ENCODE data around the gene SLC16A12. TPM values are rescaled to one million over a fixed set of nuclear protein-coding genes. Genes with fewer than 3 reads are reported as not detected.

The SLC16A12 gene
- total RNA-seq, 1 experiment from 2014 or later = 0.77 TPM

DNA sequence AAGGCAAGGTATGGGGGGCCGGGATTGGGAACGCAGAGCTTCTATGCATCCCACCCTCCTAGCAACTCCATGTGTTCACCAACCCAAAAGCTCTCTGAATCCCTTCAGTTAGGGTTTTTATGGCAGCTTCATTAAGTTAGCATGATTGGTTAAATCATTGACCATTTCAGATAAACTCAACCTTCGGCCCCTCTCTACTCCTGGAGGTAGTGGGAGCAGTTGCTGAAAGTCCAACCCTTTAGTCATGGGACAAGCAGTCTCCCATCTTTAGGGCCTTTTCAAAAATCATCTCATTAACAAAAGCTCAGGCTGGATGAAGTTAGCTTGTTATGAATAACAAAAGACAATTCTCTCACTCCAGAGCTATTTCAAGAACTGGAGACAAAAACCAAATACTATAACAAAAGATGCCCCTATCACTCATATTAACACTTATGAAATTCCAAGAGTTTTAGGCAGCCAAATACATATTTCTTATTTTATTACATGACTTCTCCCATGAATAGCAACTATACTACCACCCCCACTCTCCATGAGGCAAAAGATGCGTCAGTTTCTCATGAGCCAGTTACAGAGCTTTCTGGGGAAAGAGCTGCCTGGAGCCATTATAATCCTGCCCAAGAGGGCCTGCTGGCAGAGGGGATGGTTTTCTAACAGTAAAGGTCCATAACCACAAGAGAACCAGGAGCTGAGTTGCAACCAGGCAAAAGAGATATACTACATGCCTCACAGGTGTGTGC is 44.6 kb downstream of the SLC16A12 start:
- H3K4me2 ChIP-seq (ENCODE audit: insufficient read depth, insufficient read length, low read length) = no peak overlapping the region
- H3K9me3 Mint-ChIP-seq = no peaks in the 10 kb centered on the region
- H3K14ac ChIP-seq (ENCODE audit: insufficient read depth, low read length) = no peak overlapping the region
- H2BK20ac ChIP-seq (ENCODE audit: low read depth, low read length, poor library complexity, severe bottlenecking) = no peak overlapping the region
- no peak overlapping the region for H2AK5ac ChIP-seq (ENCODE audit: insufficient read length, low read length)
- H3K23ac ChIP-seq (ENCODE audit: insufficient read length, low read depth, low read length) = no peak overlapping the region
- no peaks in the 10 kb centered on the region for H3K79me1 ChIP-seq (ENCODE audit: insufficient read depth, low read depth, low read length, poor library complexity, severe bottlenecking)
- WGBS (ENCODE audit: extremely low coverage, insufficient read length, low lambda C conversion rate) = no CpG with 5 or more reads among the region's 4 CpGs
- H3T11ph ChIP-seq (ENCODE audit: low read length) = no peak overlapping the region
- no peak overlapping the region for H2BK5ac ChIP-seq (ENCODE audit: insufficient read length, low read length)
- no peak overlapping the region for H3K9ac ChIP-seq (ENCODE audit: extremely low read depth, insufficient read length, low read length)
- no peak overlapping the region for H3K56ac ChIP-seq (ENCODE audit: insufficient read length, low read depth, low read length)
- no peaks in the 10 kb centered on the region for H3K9me3 ChIP-seq (ENCODE audit: control insufficient read depth, low read depth, low read length)
- no peaks in the 10 kb centered on the region for H3K27me3 Mint-ChIP-seq (ENCODE audit: low read depth)
- no peak overlapping the region for H4K91ac ChIP-seq (ENCODE audit: insufficient read length, low read depth, low read length)
- H4K20me1 ChIP-seq (ENCODE audit: control insufficient read depth, insufficient read depth, insufficient read length) = no peaks in the 10 kb centered on the region
- H3K27me3 ChIP-seq (ENCODE audit: insufficient read depth, low read length) = no peaks in the 10 kb centered on the region
- H3K23me2 ChIP-seq (ENCODE audit: insufficient read length, low read depth, low read length, poor library complexity, severe bottlenecking) = no peaks in the 10 kb centered on the region
- no peak overlapping the region for H3K18ac ChIP-seq (ENCODE audit: insufficient read length, low read depth, low read length)
- no peak overlapping the region for H4K5ac ChIP-seq (ENCODE audit: insufficient read length, low read depth, low read length)
- H3K79me2 ChIP-seq (ENCODE audit: insufficient read depth, low read length) = no peaks in the 10 kb centered on the region
- H2AFZ ChIP-seq (ENCODE audit: low read length) = no peak overlapping the region
- H3K4me1 Mint-ChIP-seq = peaks cover 26 to 38% of the 10 kb centered on the region in 2 experiments
- TF ChIP-seq, protein P1, sequence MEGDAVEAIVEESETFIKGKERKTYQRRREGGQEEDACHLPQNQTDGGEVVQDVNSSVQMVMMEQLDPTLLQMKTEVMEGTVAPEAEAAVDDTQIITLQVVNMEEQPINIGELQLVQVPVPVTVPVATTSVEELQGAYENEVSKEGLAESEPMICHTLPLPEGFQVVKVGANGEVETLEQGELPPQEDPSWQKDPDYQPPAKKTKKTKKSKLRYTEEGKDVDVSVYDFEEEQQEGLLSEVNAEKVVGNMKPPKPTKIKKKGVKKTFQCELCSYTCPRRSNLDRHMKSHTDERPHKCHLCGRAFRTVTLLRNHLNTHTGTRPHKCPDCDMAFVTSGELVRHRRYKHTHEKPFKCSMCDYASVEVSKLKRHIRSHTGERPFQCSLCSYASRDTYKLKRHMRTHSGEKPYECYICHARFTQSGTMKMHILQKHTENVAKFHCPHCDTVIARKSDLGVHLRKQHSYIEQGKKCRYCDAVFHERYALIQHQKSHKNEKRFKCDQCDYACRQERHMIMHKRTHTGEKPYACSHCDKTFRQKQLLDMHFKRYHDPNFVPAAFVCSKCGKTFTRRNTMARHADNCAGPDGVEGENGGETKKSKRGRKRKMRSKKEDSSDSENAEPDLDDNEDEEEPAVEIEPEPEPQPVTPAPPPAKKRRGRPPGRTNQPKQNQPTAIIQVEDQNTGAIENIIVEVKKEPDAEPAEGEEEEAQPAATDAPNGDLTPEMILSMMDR (conservative IDR thresholded peaks at IDR 0.05) = no peak
- no peak overlapping the region for H3K27ac ChIP-seq (ENCODE audit: insufficient read length, low read depth, low read length)
- H2BK15ac ChIP-seq (ENCODE audit: low read depth, low read length) = no peak overlapping the region
- no peak overlapping the region for H4K8ac ChIP-seq (replicated peaks; ENCODE audit: insufficient read length, low read depth, low read length)
- no peak overlapping the region for H3K4me3 Mint-ChIP-seq
- H3K4me1 ChIP-seq (ENCODE audit: insufficient read depth, low read length) = no peaks in the 10 kb centered on the region; the same call in 1 of the 2 replicates
- H3K4ac ChIP-seq (ENCODE audit: low read depth, low read length) = no peak overlapping the region
- H3K36me3 Mint-ChIP-seq (ENCODE audit: insufficient read depth in 1 of 3, low read depth in 3 of 3) = no peaks in the 10 kb centered on the region
- H3K27ac Mint-ChIP-seq = peak overlapping the region; percentile 4 to 97 (median 87); a peak in 6 of 7 replicates
- H2BK120ac ChIP-seq (ENCODE audit: low read depth, low read length, poor library complexity, severe bottlenecking) = no peak overlapping the region
- no peak for DNase-seq
- no peak overlapping the region for H2BK12ac ChIP-seq (ENCODE audit: insufficient read length, low read depth, low read length)

Data from H9 (cell line).